ENCODE measurements around the gene FAM200C. TPM values are rescaled to one million over a fixed set of nuclear protein-coding genes. Genes with fewer than 3 reads are reported as not detected.
A peak's percentile ranks its signal among the peaks of the same experiment; 100 is the strongest.

Gene FAM200C
- total and polyA plus RNA-seq, 2 of the 13 experiments (the other 11 are each of a cell fraction or from before 2014, with no cell fraction given): 3.2 to 4.7 TPM

- TF ChIP-seq ZNF350 (CRISPR knock-in tag; IDR thresholded peaks at IDR 0.05; ENCODE audit: borderline replicate concordance, low read depth): no peak
- TF ChIP-seq ARNT2 (CRISPR knock-in tag; IDR thresholded peaks at IDR 0.05; ENCODE audit: low read depth): 0 out of 2 replicates have a peak, but pooled peaks have one; percentile 33
- no peak for TF ChIP-seq NFYC (CRISPR knock-in tag; IDR thresholded peaks at IDR 0.05)
- TF ChIP-seq RAD21 (CRISPR knock-in tag; IDR thresholded peaks at IDR 0.05): peak; percentile 75
- no peak for TF ChIP-seq ZNF251 (CRISPR knock-in tag; IDR thresholded peaks at IDR 0.05)
- TF ChIP-seq SNAPC2 (CRISPR knock-in tag; IDR thresholded peaks at IDR 0.05): no peak
- TF ChIP-seq ZNF619 (CRISPR knock-in tag; IDR thresholded peaks at IDR 0.05): 0 out of 2 replicates have a peak, but pooled peaks have one; percentile 74
- TF ChIP-seq E2F5 (CRISPR knock-in tag; conservative IDR thresholded peaks at IDR 0.05): no peak
- TF ChIP-seq HOXD1 (CRISPR knock-in tag; IDR thresholded peaks at IDR 0.05): no peak
- peak; percentile 92 for TF ChIP-seq CTCF (CRISPR knock-in tag; IDR thresholded peaks at IDR 0.05)
- no peak for TF ChIP-seq EP300 (IDR thresholded peaks at IDR 0.05; ENCODE audit: low read depth in 2 of 2, low read length in 2 of 2)
- no peak for TF ChIP-seq EP300 (CRISPR knock-in tag; IDR thresholded peaks at IDR 0.05; ENCODE audit: borderline replicate concordance)
- TF ChIP-seq NFKB2 (CRISPR knock-in tag; IDR thresholded peaks at IDR 0.05; ENCODE audit: borderline replicate concordance): peak; percentile 44; the same call in 1 of the 2 replicates
- no peak for TF ChIP-seq ZBTB40 (IDR thresholded peaks at IDR 0.05)
- TF ChIP-seq ZBTB40 (CRISPR knock-in tag; IDR thresholded peaks at IDR 0.05): no peak
- no peak for TF ChIP-seq ZBTB43 (CRISPR knock-in tag; conservative IDR thresholded peaks at IDR 0.05)
Measured at GRCh38 chr5:160439205-160439600, 39.3 kb upstream of the FAM200C start (continued).

Data from HepG2 (cell line).